ENCODE data around the gene TXNDC17.
"Not testable (repeated sequence)": the region's sequence is repeated elsewhere in the genome, so short reads cannot be mapped to it uniquely, and the experiment has no call there.

Gene TXNDC17

DNA sequence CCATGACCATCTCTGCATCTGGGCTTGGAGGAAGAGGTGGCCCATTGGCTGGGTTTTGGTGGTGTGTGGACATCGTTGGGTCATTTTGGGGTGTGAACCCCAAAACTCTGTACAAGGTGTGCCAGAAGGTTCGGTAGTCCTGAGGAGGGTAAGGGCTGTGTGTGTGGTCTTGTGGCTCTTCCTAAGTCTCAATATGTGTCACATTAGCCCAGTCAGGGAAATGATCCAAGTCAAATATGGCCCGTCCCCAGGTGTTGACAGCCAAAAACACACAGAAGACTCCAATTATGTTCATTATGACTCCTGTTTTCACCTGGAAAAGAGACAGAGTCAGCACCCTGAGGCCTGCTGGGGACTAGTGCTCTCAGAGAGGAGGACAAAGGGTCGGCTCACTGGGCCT is 45.2 kb downstream of the TXNDC17 start:
- no peak for DNase-seq

DNA sequence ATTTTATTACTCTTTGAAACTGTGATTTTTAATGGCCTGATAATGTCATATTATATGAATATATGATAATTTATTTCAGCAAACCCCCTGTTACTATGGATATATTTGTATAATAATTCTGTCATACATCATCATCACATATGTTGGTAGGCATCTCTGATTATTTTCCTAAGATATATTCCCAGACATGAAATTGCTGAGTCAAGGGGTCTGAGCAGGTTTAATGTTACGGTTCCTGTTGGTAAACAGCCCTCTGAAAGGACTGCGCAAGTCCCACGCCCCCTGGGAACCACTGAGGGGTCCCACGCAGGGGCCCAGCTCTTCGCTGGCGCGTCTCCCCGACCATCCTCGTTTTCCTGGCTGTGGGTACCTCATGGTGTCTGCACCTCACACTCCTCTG is 48.1 kb downstream of the TXNDC17 start:
- no peak for DNase-seq

DNA sequence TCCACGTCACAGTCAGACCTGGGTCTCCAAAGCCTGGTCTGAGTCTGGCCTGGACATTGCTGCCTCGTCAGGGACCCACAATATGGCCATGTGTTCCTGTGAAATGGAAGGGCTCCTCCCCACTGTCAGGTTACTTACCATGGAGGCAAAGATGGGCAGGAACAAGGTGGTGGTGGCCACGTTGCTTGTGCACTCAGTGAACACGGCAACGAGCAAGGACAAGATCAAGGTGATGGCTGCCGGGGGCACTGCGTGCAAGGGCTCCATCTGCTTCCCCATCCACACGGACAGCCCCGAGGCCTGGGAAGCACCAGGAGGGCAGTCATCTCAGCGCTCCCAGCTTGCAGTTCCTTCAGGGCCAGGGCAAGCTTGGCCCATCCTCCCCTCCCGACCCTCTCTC is 49.8 kb downstream of the TXNDC17 start:
- no peak for DNase-seq

DNA sequence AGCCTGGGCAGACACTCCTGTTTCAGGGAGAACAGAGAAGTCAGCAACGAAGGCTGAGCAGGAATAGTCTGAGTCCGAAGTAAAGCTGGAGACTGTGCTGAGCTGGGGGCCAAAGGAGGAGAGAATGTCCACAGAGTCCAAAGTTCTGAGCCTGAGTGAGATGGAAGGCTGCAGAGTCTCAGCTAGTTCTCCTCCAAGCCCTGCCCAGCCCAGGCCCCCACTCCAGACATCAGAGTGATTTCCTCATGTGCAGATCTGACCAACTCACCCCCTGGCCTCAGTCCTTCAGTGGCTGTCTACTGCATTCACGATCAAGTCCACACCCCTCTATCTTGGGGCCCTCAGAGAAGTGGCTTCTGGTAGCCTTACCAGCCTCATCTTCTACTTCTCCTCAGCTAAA is 50.7 kb downstream of the TXNDC17 start:
- DNase-seq, result no peak

DNA sequence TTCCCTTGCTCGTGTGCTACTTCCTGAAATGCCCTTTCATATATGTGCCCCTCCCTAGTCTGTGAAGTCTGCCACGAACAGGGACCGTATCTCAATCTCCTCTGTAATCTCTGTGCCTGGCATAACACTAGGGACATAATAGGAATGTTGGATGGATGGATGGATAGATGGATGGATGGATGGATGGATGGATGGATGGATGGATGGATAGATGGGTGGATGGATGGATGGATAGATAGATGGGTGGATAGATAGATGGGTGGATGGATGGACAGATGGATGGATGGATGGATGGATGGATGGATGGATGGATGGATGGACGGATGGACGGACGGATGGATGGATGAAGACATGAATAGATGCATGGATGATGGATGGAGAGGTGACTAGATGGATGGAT is 51.1 kb downstream of the TXNDC17 start:
- not testable (repeated sequence) for DNase-seq

All from cortex of kidney (tissue), 1 donor.